ENCODE results near the gene TJP1. TPM values are rescaled to one million over a fixed set of nuclear protein-coding genes. Genes with fewer than 3 reads are reported as not detected.
A peak's percentile ranks its signal among the peaks of the same experiment; 100 is the strongest.

The TJP1 gene
- total RNA-seq, 4 donors from 2014 or later: 59.1 to 99.9 (median 83.8) TPM

- TF ChIP-seq POLR2A (IDR thresholded peaks at IDR 0.05) (no peak), CTCF (IDR thresholded peaks at IDR 0.05) (no peak)
- 87 to 92% methylated on average over 25 to 26 of the region's 26 CpGs for WGBS, 2 donors
- peak in 1 of 2 donors; percentile 82 for DNase-seq (ENCODE audit: low spot score in 2 of 2)
- intact Hi-C loops (cut with DNase I; ENCODE audit: low total_unique reads): loop anchor here (5.0 kb wide), 1 partner anchor 1951 kb away; no protein-coding TSS in a partner anchor
- no peak overlapping the region for H3K4me3 ChIP-seq (ENCODE audit: low read depth, poor library complexity, severe bottlenecking)
Observed at GRCh38 chr15:29688506-29689286, 133.6 kb downstream of the TJP1 start.

GRCh38 chr15:29687939-29688505 is 134.2 kb downstream of the TJP1 start:
- no peak overlapping the region for H3K4me3 ChIP-seq (ENCODE audit: low read depth, poor library complexity, severe bottlenecking)
- intact Hi-C loops (cut with DNase I; ENCODE audit: low total_unique reads): loop anchor here (5.0 kb wide), 1 partner anchor 1951 kb away; no protein-coding TSS in a partner anchor
- 53 to 59% methylated on average over 22 to 24 of the region's 24 CpGs for WGBS, 2 donors
- DNase-seq (ENCODE audit: low spot score in 2 of 2): peak in 1 of 2 donors; percentile 79
- TF ChIP-seq POLR2A (IDR thresholded peaks at IDR 0.05): no peak
- TF ChIP-seq CTCF (IDR thresholded peaks at IDR 0.05): no peak

- intact Hi-C loops (cut with DNase I; ENCODE audit: low total_unique reads): loop anchor here (5.0 kb wide), 1 partner anchor 1950 kb away; no protein-coding TSS in a partner anchor
- TF ChIP-seq CTCF (IDR thresholded peaks at IDR 0.05) (no peak), POLR2A (IDR thresholded peaks at IDR 0.05) (no peak)
- DNase-seq (ENCODE audit: low spot score in 2 of 2): peak in 1 of 2 donors; percentile 82
- H3K4me3 ChIP-seq (ENCODE audit: low read depth, poor library complexity, severe bottlenecking): no peak overlapping the region
- WGBS, 2 donors: 46 to 59% methylated on average over 14 to 15 of the region's 15 CpGs
Observed at GRCh38 chr15:29687204-29687815, 135.0 kb downstream of the TJP1 start.

GRCh38 chr15:29686445-29687203 is 135.6 kb downstream of the TJP1 start:
- WGBS, 2 donors: 62 to 63% methylated on average over 8 of the region's 8 CpGs

More at GRCh38 chr15:29686445-29687203, 135.6 kb downstream of the TJP1 start:
- DNase-seq (ENCODE audit: low spot score in 2 of 2): peak in 1 of 2 donors; percentile 76
- no peak overlapping the region for H3K4me3 ChIP-seq (ENCODE audit: low read depth, poor library complexity, severe bottlenecking)
- no peak for TF ChIP-seq CTCF (IDR thresholded peaks at IDR 0.05)
- intact Hi-C loops (cut with DNase I; ENCODE audit: low total_unique reads): loop anchor here (5.0 kb wide), 1 partner anchor 1949 kb away; no protein-coding TSS in a partner anchor

Measured in lower leg skin (tissue), 4 donors.